Dermis microvascular lymphatic vessel endothelial cell (primary cell): Measurements from ENCODE around the gene TMEM95. TPM values are rescaled to one million over a fixed set of nuclear protein-coding genes. Genes with fewer than 3 reads are reported as not detected.

Experiments
- DNase-seq, 2 donors: peaks; one replicate each; pipeline versions ENCODE4 v3.0.0 to v3.0.0-alpha.2; 2010; ENCODE audit warnings: low read depth in 2 of 2
- total RNA-seq: library from RNA; depleted of rRNA; stranded (reverse); fragments of >200 nt; gene quantifications from 2 replicates; pipeline ENCODE4 v1.2.1, GENCODE V29; 2014

The TMEM95 gene
- total RNA-seq, 1 donor from 2014 or later: not detected

GRCh38 chr17:7374353-7374752, 19.4 kb downstream of the TMEM95 start:
- no peak for DNase-seq

GRCh38 chr17:7379134-7379533, 24.2 kb downstream of the TMEM95 start:
- no peak for DNase-seq

- no peak for DNase-seq
Measured at GRCh38 chr17:7380321-7380720, 25.4 kb downstream of the TMEM95 start.

- no peak for DNase-seq
Measured at GRCh38 chr17:7380855-7381683, 26.1 kb downstream of the TMEM95 start, which contains the start of gene TNK1. TNK1 (plus strand) TSS chr17:7381089; CDS start chr17:7382927, 1,838 bp downstream.

- no peak for DNase-seq
Measured at GRCh38 chr17:7382901-7383300, 27.9 kb downstream of the TMEM95 start.

GRCh38 chr17:7383371-7383741, 28.4 kb downstream of the TMEM95 start:
- DNase-seq: no peak

- DNase-seq: peak in 1 of 2 donors; percentile 44
Measured at GRCh38 chr17:7383742-7384488, 29.0 kb downstream of the TMEM95 start.

GRCh38 chr17:7384489-7385081, 29.6 kb downstream of the TMEM95 start:
- no peak for DNase-seq

- no peak for DNase-seq
Measured at GRCh38 chr17:7388856-7389255, 33.9 kb downstream of the TMEM95 start.

- DNase-seq: no peak
Measured at GRCh38 chr17:7389924-7390910, 35.3 kb downstream of the TMEM95 start.

GRCh38 chr17:7391307-7391706, 36.4 kb downstream of the TMEM95 start:
- peak; percentile 40 to 43 for DNase-seq

GRCh38 chr17:7392696-7393612, 38.0 kb downstream of the TMEM95 start:
- DNase-seq: no peak

GRCh38 chr17:7393613-7394451, 38.9 kb downstream of the TMEM95 start:
- DNase-seq: no peak

- DNase-seq: peak; percentile 48 to 88
Measured at GRCh38 chr17:7394452-7395191, 39.7 kb downstream of the TMEM95 start, which contains the start of gene PLSCR3. PLSCR3 (minus strand) TSS chr17:7394525; CDS start chr17:7394110, 415 bp downstream.

- DNase-seq: no peak
Measured at GRCh38 chr17:7396147-7396546, 41.2 kb downstream of the TMEM95 start.

GRCh38 chr17:7398612-7399011, 43.7 kb downstream of the TMEM95 start:
- no peak for DNase-seq

GRCh38 chr17:7403043-7403726, 48.2 kb downstream of the TMEM95 start:
- no peak for DNase-seq

GRCh38 chr17:7403727-7403976, 48.7 kb downstream of the TMEM95 start:
- no peak for DNase-seq
